ENCODE results near the gene JARID2.
"Not testable (repeated sequence)": the region's sequence is repeated elsewhere in the genome, so short reads cannot be mapped to it uniquely, and the experiment has no call there.

The JARID2 gene

GRCh38 chr6:15409301-15410125 lies 163.6 kb downstream of the JARID2 start:
- FAIRE-seq, result no peak
- DNase-seq (ENCODE audit: insufficient read length, low spot score), result no peak

- FAIRE-seq, result no peak
Measured at GRCh38 chr6:15410126-15410391, 164.2 kb downstream of the JARID2 start.

DNA sequence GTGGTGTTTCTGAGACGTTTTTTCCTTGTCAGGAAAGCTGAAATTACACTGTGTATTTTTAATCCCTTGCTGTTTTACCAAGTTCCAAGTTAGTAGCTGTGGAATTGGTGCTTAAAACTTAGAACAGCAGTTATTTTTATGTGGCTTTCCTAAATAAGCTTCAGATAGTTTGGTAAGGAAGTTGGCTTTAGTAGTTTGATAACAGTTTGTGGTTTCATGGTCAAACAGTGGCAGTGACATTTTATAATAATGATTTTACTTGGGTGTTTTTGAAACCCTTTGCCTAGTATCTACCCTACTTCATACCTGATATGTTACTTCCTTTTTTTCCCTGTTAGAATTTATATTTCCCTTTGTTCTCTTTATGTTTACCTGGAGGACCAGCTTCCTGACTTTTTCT lies 164.9 kb downstream of the JARID2 start:
- FAIRE-seq (peak; percentile 26), DNase-seq (ENCODE audit: insufficient read length, low spot score) (no peak)

More at GRCh38 chr6:15410126-15410391, 164.2 kb downstream of the JARID2 start:
- DNase-seq (ENCODE audit: insufficient read length, low spot score), result no peak

- no peak for FAIRE-seq
- DNase-seq (ENCODE audit: insufficient read length, low spot score), result no peak
Measured at GRCh38 chr6:15411766-15412165, 165.9 kb downstream of the JARID2 start.

- FAIRE-seq (no peak), DNase-seq (ENCODE audit: insufficient read length, low spot score) (no peak)
Measured at GRCh38 chr6:15412767-15413166, 166.9 kb downstream of the JARID2 start.

DNA sequence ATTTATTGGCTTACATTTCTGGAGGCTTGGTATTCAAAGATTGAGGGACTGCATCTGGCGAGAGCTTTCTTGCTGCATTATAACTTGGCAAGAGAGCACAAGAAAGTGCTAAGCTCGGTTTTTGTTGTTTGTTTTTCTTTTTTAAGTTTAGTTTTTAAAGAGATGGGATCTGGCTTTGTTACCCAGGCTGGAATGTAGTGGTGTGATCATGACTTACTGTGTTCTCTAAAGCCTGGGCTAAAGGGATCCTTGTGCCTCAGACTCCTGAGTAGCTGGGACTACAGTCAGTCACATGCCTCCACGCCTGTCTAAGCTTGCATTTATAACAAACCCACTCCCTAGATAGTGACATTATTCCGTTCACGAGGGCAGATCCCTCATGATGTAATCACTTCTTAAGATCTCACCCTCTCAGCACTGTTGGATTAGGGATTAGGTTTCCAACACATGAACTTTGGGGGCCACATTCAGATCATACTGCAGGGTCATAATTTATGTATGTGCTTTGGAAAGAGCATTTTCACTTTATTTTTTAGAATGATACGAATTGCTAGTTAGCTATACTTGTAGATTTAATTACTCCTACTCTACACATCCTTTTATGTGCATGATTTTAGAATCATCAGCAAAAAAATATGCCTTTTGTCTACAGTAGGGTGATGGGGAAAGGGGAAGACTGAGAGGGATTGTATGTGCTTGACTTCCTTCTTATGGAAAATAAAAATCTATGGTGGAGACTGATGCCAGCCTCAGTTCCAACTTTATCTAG lies 167.8 kb downstream of the JARID2 start:
- DNase-seq (ENCODE audit: insufficient read length, low spot score) (no peak), FAIRE-seq (no peak)

GRCh38 chr6:15414235-15414612 lies 168.4 kb downstream of the JARID2 start:
- DNase-seq (ENCODE audit: insufficient read length, low spot score), result no peak
- no peak for FAIRE-seq

- not testable (repeated sequence) for DNase-seq (ENCODE audit: insufficient read length, low spot score); FAIRE-seq
Measured at GRCh38 chr6:15415622-15416021, 169.8 kb downstream of the JARID2 start.

DNA sequence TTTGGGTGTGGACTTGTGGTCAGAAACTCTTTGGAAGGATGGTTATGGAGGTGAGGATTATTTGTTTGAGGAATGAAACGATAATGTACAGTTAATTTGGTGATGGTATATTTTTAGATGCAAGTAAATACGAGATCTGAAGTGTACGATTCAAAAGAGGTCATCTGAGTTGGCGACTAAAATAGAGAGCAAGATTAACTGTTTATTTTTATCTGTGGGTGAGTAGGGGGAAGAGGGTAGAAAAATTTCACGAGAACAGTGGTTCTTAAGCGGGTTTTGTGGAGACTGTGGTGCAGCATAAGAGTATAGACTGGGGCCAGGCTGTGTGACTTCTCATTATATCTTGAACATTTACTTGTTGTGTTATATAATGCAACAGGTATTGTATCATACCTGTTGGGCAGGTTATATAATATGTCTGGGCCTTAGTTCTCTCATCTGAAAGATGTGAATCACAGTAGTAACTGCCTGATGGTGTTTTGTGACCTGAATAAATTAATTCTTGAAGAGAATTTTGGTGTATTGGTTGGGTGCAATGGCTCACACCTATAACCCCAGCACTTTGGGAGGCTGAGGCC lies 171.2 kb downstream of the JARID2 start:
- no peak for DNase-seq (ENCODE audit: insufficient read length, low spot score)
- no peak for FAIRE-seq

DNA sequence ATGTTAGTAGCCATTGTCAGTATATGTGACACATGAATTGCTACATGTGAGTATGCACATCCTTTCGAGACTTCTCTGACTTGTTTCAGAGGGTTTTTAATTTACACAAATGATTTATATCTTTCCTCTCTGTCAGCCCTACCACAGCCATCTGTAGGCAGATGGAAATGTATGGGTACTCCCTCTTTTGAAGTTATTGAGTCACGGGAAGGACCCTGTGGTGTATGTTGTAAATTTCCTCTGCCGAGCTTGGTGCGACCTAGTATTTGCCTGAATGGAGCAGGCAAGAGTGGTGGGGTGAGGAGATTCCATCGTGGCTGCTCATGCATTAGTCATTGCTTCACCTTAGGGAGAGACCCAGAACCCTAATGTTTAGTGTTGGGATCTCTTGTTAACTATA lies 171.9 kb downstream of the JARID2 start:
- no peak for FAIRE-seq

GRCh38 chr6:15419493-15419892 lies 173.6 kb downstream of the JARID2 start:
- no peak for DNase-seq (ENCODE audit: insufficient read length, low spot score)
- no peak for FAIRE-seq

More for the DNA sequence above, 171.9 kb downstream of the JARID2 start:
- no peak for DNase-seq (ENCODE audit: insufficient read length, low spot score)

DNA sequence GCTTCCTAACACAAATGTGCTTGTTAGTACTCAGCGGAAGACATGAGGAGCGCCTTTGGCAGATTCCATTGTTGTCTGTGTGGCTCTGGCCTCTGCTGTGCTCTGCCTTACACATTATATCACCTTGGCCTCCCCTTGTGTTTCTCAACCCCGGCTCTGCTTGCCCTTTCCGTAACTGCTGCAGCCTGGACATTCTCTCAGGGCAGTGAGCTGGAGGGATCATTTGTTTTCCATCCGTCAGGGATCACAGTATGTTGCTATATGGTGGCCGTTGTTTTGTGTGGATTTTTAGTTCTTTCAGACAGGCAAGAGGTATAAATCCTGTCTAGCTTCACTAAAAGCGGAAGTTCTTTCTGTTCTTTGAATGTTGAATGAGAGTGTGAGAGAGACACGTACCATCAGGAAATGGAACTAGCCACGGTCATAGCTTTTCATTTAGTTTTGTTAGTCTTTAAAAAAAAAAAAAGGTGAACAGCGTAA lies 175.1 kb downstream of the JARID2 start:
- DNase-seq (ENCODE audit: insufficient read length, low spot score) (peak; percentile 55), FAIRE-seq (peak; percentile 94)

DNA sequence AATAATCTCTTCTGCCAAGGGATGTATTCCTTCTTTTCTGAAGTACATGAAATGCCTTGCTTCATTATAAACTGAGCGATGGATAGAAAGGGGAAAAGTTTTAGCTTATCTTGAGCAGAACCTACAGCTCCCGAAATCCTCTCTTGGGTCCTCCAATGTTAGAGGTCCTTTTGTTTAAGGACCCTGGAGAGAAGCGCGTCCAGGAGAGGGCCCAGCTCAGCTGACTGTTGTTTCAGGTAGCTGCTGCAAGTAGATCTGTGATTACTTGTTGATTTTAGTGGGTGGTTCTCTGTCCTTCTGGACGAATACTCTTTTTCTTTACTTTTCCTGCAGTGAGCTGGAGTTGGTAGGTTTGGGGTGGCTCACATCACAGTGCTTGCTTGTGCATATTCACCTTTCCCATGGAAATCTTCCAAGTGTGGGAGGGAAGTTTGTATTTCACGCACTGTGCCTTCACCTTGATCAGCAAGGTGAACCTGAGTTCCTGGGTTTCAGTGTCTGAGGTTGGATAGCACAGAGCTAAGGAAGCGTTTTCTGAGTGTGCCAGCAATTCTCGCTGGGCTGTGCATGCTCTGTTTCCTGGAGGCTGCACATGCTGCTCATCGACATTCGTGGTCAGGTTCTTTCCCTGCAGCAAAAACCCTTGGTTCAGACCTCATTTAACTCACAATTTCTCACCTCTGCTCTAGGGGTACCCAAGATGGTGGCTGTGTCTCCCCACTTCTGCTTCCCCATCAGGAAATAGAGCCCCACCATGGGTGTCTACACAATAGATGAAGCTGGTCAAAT lies 176.3 kb downstream of the JARID2 start:
- DNase-seq (ENCODE audit: insufficient read length, low spot score) (no peak), FAIRE-seq (peak; percentile 86)

DNA sequence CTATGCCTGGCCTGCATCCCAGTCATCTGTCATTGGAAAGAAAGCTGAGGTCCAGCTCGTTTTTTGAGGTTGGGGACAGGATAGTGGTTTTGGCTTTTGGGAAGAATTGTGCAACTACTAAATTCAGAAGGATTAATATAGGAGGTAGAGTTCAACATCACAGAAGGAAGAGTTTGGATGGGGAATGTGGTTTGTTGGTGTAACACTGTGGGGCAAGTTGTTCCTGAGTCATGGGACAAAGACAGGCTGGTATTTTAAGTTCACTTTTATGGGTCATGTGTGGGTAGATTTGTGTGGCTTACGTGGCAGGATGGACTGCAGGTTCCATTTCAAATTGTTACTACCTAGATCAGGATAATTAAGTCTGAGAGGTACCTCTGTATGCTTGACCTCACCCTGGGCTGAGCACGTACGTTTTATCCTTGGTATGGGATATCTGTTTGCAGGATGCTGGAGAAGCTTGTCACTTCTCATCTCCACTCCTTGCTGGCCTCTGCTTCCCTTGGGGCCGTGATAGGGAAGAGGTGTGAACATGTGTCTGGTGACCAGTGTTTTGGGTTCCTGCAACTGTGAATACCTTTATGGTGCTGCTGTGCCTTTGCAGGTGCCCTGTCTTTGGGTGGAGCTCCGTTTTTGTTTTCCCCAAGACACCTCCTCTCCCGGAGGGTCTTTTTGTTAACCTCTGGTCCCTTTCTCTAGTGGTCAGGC lies 177.6 kb downstream of the JARID2 start:
- FAIRE-seq (no peak), DNase-seq (ENCODE audit: insufficient read length, low spot score) (no peak)

- no peak for FAIRE-seq
Measured at GRCh38 chr6:15425947-15426346, 180.1 kb downstream of the JARID2 start.

GRCh38 chr6:15426395-15426794 lies 180.5 kb downstream of the JARID2 start:
- DNase-seq (ENCODE audit: insufficient read length, low spot score) (no peak), FAIRE-seq (peak; percentile 28)

More at GRCh38 chr6:15425947-15426346, 180.1 kb downstream of the JARID2 start:
- no peak for DNase-seq (ENCODE audit: insufficient read length, low spot score)

DNA sequence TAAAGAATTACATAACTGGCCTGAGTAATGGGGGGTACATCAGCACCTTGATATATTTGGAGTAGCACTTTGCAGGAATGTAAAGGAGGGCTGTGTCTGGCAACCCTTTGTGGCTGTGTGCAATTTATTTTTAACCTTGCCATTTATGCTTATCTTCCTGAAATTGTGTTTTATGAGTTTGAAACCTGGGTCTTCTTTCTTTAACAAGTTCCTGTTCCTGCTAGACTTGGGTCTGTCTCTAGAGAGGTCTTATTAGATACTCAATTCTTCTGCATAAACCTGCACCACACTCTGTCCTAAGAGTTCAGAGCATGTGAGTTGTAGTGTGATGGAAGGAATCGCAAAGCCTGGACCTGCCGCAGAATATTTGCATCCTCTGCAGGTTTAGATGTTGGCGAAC lies 181.0 kb downstream of the JARID2 start:
- no peak for FAIRE-seq
- DNase-seq (ENCODE audit: insufficient read length, low spot score), result no peak

GRCh38 chr6:15427331-15428070 lies 181.6 kb downstream of the JARID2 start:
- FAIRE-seq, result no peak
- DNase-seq (ENCODE audit: insufficient read length, low spot score), result no peak
